ENCODE measurements around the gene PITPNM3.

DNA sequence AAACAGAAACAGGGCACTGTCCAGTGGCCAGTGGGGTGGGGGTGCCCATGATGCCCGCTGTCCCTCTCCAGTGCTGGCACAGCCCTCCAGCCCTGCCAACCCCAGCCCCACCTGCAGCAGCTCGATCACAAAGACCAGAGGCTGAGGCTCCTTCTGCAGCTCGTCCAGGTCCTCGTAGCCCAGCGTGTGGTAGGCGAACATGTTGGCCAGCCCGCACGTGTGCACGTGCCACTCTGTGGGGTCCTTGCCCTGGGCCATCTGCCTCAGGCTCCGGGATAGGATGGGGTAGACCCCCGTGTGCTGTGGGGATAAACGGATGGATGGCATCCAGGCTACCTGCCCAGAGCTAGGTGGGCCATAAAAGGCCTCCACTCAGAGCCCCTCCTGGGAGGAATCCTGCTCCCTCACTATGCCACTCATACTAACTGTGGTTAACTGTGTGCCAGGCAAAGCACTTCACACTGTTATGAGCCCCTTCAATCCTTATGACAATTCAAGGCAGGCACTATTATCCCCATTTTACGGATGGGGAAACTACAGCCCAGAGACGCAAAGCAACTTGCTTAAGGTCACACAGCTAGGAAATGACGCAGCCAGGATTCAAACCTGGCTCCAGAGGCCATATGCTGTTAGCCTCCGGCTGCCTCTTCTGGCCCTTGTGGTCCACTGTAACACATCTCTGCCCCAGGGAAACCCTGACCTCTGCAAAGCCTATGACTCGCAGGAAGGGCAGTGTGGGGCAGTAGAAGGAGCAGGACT is 128.0 kb downstream of the PITPNM3 start:
- TF ChIP-seq, protein P1, sequence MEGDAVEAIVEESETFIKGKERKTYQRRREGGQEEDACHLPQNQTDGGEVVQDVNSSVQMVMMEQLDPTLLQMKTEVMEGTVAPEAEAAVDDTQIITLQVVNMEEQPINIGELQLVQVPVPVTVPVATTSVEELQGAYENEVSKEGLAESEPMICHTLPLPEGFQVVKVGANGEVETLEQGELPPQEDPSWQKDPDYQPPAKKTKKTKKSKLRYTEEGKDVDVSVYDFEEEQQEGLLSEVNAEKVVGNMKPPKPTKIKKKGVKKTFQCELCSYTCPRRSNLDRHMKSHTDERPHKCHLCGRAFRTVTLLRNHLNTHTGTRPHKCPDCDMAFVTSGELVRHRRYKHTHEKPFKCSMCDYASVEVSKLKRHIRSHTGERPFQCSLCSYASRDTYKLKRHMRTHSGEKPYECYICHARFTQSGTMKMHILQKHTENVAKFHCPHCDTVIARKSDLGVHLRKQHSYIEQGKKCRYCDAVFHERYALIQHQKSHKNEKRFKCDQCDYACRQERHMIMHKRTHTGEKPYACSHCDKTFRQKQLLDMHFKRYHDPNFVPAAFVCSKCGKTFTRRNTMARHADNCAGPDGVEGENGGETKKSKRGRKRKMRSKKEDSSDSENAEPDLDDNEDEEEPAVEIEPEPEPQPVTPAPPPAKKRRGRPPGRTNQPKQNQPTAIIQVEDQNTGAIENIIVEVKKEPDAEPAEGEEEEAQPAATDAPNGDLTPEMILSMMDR (conservative IDR thresholded peaks at IDR 0.05; ENCODE audit: low read length), result no peak
- no peak for TF ChIP-seq EZH2phosphoT487 (IDR thresholded peaks at IDR 0.05; ENCODE audit: borderline replicate concordance)

Data from Loucy (cell line).